Natural killer cell treated with Interleukin-12 subunit alpha and Interleukin-12 subunit beta and Interleukin-15 and Interleukin-18, amount 100 ng/mL, for 72 hours (primary cell): ENCODE data around the gene PDGFD. TPM values are rescaled to one million over a fixed set of nuclear protein-coding genes. Genes with fewer than 3 reads are reported as not detected.
A peak's percentile ranks its signal among the peaks of the same experiment; 100 is the strongest.

ENCODE experiments used
- ATAC-seq, 2 donors: fragments of 150-1000 bp; cut with Tn5 transposase in 1 of 2; sonication (Bioruptor Pico), chemical (Tn5 transposase) in 1 of 2; 2 replicates each; pipeline ENCODE4 v1.10.0; 2021
- DNase-seq: peaks from one replicate; pipeline ENCODE4 v3.0.0; 2022; ENCODE audit warnings: low spot score
- H3K27ac Mint-ChIP-seq, 2 donors: 1 replicate in 1 of 2; 2 replicates in 1 of 2; pipeline ENCODE4 v1.8.0; 2022; ENCODE audit warnings: mixed read lengths in 2 of 2, mild to moderate bottlenecking in 1 of 2, moderate library complexity in 1 of 2
- H3K27me3 Mint-ChIP-seq, 2 donors: 1 replicate in 1 of 2; 2 replicates in 1 of 2; pipeline ENCODE4 v1.8.0; 2022; ENCODE audit warnings: mixed read lengths in 2 of 2
- H3K36me3 Mint-ChIP-seq: one replicate; pipeline ENCODE4 v1.8.0; 2022; ENCODE audit warnings: mixed read lengths
- H3K4me1 Mint-ChIP-seq, 2 donors: 1 replicate in 1 of 2; 2 replicates in 1 of 2; pipeline ENCODE4 v1.8.0; 2022; ENCODE audit warnings: low read depth in 2 of 2, mixed read lengths in 2 of 2, mild to moderate bottlenecking in 1 of 2
- H3K4me3 Mint-ChIP-seq: one replicate; pipeline ENCODE4 v1.8.0; 2022; ENCODE audit warnings: mixed read lengths
- H3K9me3 Mint-ChIP-seq: 2 replicates; pipeline ENCODE4 v1.8.0; 2022; ENCODE audit warnings: mixed read lengths
- total RNA-seq, 2 donors: library from RNA; stranded (reverse); gene quantifications; one replicate each; pipeline ENCODE4 v1.2.3, GENCODE V29; 2022

PDGFD gene
- total RNA-seq, 2 donors from 2014 or later = 1.7 to 4.5 TPM

DNA sequence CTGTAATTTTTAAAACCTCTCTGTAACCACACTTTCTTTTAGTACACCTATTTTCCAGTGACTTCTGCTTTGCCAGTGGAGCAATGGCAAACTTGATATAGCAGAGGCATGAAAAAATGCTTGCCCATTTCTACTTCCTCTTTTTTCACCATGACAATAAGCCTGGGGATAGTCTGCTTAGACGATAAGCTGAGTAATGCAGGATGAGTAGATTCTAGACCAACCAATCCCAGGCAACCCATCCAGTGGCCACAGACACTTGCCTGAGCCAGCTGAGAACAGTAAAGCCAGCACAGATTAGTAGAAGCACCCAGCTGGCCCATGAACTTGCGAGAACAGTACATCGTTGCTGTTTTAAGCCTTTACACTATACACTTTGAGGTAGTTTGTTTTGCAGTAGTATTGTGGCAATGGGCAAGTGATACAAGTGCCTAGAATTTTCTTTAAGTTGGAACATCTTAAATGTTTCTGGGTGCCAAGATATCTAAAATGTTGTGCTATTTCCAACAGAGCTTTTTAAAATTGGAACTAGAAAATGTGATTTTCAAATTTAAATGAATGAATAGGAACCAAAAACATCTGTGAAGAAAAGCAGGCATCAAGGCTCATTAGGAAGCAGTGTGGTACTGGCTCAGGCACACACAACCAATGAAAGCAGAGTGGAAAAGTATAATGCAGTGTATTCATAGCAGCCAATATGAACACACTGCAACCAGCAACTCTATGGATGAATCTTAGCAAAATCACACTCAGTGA is 89.8 kb downstream of the PDGFD start:
- H3K4me1 Mint-ChIP-seq = peaks cover 6 to 15% of the 10 kb centered on the region in 2 donors
- ATAC-seq (peak; percentile 57 to 73), DNase-seq (no peak)
- no peak overlapping the region for H3K4me3 Mint-ChIP-seq
- no peaks in the 10 kb centered on the region for H3K9me3 Mint-ChIP-seq
- H3K27me3 Mint-ChIP-seq = no peaks in the 10 kb centered on the region
- H3K27ac Mint-ChIP-seq = no peak overlapping the region
- H3K36me3 Mint-ChIP-seq = no peaks in the 10 kb centered on the region

DNA sequence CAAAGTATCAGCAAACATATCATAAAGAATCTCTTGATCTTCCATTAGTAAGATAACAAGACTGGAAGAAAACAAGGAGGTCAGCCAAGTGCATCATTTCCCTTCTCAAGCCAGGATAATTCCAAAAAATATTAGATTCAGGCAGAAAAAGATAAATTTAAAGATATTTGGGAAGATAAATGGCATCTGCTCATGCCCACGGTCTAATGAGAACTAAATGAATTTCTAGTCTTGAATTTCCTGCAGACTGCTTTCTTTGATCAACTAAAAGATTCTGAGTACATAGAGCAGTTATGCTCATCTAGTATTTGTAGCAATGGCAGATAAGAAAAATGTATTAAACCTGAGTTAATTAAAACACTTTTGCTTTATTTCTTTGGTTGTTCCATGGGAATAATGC is 96.4 kb downstream of the PDGFD start:
- DNase-seq (no peak), ATAC-seq (no peak)
- Mint-ChIP-seq H3K36me3 (peaks cover 5% of the 10 kb centered on the region), H3K4me3 (no peak overlapping the region), H3K4me1 (peaks cover 4 to 8% of the 10 kb centered on the region in 2 donors), H3K27me3 (no peaks in the 10 kb centered on the region), H3K27ac (no peak overlapping the region), H3K9me3 (no peaks in the 10 kb centered on the region)

DNA sequence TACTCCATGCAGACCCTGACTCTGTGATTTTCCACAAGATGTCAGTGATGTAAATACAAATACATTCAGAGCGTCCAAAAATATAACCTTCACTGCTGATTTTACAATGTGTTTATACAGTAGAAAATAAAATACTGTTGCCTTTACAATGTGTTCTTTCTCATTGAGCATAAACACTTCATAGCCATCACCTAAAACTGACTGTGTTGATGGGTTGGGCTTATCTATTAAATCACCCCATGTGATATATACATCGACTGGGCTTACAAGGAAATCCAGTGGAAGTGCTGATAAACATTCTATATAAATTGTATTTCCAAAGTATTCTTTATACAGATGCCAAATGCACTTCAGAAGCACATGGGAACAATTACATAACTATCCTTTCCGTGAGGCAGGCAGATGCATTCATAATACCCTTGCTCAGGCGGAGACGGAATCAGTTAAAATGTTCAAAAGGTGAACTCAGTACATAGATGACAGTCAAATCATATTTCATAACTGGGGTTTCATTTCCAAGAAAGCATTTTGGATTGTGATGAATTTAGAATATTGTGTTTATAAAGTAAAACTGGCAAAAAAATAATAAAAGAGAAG is 99.8 kb downstream of the PDGFD start:
- peaks cover 5% of the 10 kb centered on the region for H3K36me3 Mint-ChIP-seq
- no peaks in the 10 kb centered on the region for H3K9me3 Mint-ChIP-seq
- no peak overlapping the region for H3K27ac Mint-ChIP-seq
- DNase-seq = no peak
- no peak for ATAC-seq
- H3K4me3 Mint-ChIP-seq = no peak overlapping the region
- H3K4me1 Mint-ChIP-seq = peaks cover 20 to 28% of the 10 kb centered on the region in 2 donors
- H3K27me3 Mint-ChIP-seq = no peaks in the 10 kb centered on the region

DNA sequence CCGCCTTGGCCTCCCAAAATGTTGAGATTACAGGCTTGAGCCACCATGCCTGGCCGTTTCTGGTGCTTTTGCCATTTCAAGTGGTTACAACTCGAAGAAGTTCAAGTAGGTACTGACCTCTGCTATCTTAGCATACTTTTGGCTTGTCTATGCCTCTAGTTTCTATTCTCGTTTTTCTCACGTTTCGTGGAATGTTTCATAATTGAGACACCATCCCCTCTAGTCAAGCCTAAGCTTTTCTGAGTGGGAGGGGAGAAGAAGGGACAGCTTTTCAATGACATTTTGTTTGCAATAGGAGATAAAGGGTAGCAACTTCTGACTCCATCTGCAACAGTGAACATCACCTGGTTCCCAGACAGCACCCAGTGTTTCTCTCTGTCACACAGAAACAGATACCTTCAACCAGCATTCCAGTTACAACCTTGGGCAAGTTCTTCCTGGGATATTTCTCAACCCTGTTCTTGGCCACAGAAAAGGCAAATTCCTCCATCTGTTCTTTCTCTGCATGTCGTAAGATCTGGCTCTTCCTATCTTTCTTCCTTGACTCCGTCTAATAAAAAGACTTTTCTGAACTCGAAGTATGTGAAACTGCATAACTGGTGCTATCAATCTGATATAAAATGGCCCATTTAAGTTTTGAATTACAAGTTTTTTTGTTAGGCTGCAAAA is 102.0 kb downstream of the PDGFD start:
- no peaks in the 10 kb centered on the region for H3K9me3 Mint-ChIP-seq
- H3K4me3 Mint-ChIP-seq = no peak overlapping the region
- DNase-seq = no peak
- ATAC-seq = no peak
- H3K27me3 Mint-ChIP-seq = no peaks in the 10 kb centered on the region
- peaks cover 5% of the 10 kb centered on the region for H3K36me3 Mint-ChIP-seq
- peaks cover 24 to 28% of the 10 kb centered on the region in 2 donors for H3K4me1 Mint-ChIP-seq
- H3K27ac Mint-ChIP-seq = no peak overlapping the region

GRCh38 chr11:104060820-104061219 is 103.1 kb downstream of the PDGFD start:
- Mint-ChIP-seq H3K27ac (no peak overlapping the region), H3K27me3 (no peaks in the 10 kb centered on the region), H3K36me3 (peaks cover 5% of the 10 kb centered on the region), H3K4me1 (peaks cover 24 to 28% of the 10 kb centered on the region in 2 donors), H3K4me3 (no peak overlapping the region), H3K9me3 (no peaks in the 10 kb centered on the region)
- ATAC-seq = peak in 1 of 2 donors; percentile 68
- no peak for DNase-seq

DNA sequence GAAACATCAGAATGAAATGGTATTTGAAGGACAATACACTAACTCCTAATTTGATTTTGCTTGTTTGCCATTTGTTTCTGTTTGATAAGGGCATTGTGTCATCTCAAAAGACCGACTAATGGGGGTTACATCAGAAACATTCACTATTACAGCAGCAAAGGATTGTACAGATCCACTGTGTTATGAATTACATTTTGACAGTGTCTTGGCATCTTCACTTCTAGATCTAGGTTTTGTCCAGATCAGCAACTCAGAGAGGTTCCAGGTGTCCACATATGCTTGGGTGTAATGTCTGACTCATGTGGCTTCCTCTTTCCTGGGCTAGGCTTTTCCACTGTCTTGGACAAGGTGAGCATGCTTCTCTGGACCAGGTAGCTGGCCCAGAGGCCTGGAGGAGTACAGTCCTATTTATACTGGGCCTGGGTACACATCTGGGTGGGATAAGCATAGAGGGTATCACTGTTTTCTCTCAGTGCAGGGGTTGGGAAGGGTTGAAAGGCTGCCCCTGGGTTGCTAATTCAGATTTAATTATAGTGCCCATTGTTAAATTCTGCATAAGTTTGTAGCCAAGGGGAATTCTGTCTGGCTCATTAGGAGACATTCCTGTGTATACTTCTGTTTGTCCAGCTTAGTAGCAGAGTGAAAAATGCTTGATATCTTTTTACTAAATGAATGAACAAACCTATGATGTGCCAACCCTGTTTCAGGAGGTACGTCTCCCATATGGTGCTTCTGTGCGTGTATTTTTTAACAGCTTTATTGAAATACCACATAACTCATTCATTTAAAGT is 103.7 kb downstream of the PDGFD start:
- Mint-ChIP-seq H3K27me3 (no peaks in the 10 kb centered on the region), H3K9me3 (no peaks in the 10 kb centered on the region), H3K36me3 (peaks cover 5% of the 10 kb centered on the region), H3K4me3 (no peak overlapping the region), H3K27ac (peak overlapping the region in 1 of 2 donors; percentile 12), H3K4me1 (peaks cover 24 to 28% of the 10 kb centered on the region in 2 donors)
- ATAC-seq (peak; percentile 27 to 40), DNase-seq (no peak)

GRCh38 chr11:104058680-104059079 is 105.3 kb downstream of the PDGFD start:
- DNase-seq (no peak), ATAC-seq (no peak)
- peaks cover 5% of the 10 kb centered on the region for H3K36me3 Mint-ChIP-seq
- H3K4me3 Mint-ChIP-seq = no peak overlapping the region
- no peaks in the 10 kb centered on the region for H3K27me3 Mint-ChIP-seq
- no peak overlapping the region for H3K27ac Mint-ChIP-seq
- H3K4me1 Mint-ChIP-seq = peaks cover 28% of the 10 kb centered on the region in 2 donors
- no peaks in the 10 kb centered on the region for H3K9me3 Mint-ChIP-seq

- ATAC-seq (no peak), DNase-seq (no peak)
- H3K36me3 Mint-ChIP-seq = no peaks in the 10 kb centered on the region
- H3K4me3 Mint-ChIP-seq = no peak overlapping the region
- H3K27me3 Mint-ChIP-seq = no peaks in the 10 kb centered on the region
- no peak overlapping the region for H3K27ac Mint-ChIP-seq
- H3K4me1 Mint-ChIP-seq = peaks cover 21 to 27% of the 10 kb centered on the region in 2 donors
- H3K9me3 Mint-ChIP-seq = no peaks in the 10 kb centered on the region
These were observed 106.0 kb downstream of the PDGFD start for GRCh38 chr11:104057908-104058307.

- H3K4me3 Mint-ChIP-seq = no peak overlapping the region
- H3K4me1 Mint-ChIP-seq = peaks cover 13 to 21% of the 10 kb centered on the region in 2 donors
- H3K36me3 Mint-ChIP-seq = no peaks in the 10 kb centered on the region
- DNase-seq (no peak), ATAC-seq (no peak)
- H3K27ac Mint-ChIP-seq = no peak overlapping the region
- no peaks in the 10 kb centered on the region for H3K9me3 Mint-ChIP-seq
- H3K27me3 Mint-ChIP-seq = no peaks in the 10 kb centered on the region
These were observed 108.4 kb downstream of the PDGFD start for GRCh38 chr11:104055596-104055995.

- ATAC-seq = no peak
- H3K27ac Mint-ChIP-seq = no peak overlapping the region
- no peaks in the 10 kb centered on the region for H3K27me3 Mint-ChIP-seq
- DNase-seq = no peak
- no peak overlapping the region for H3K4me3 Mint-ChIP-seq
- no peaks in the 10 kb centered on the region for H3K9me3 Mint-ChIP-seq
- H3K36me3 Mint-ChIP-seq = no peaks in the 10 kb centered on the region
- H3K4me1 Mint-ChIP-seq = peaks cover 7 to 16% of the 10 kb centered on the region in 2 donors
These were observed 108.9 kb downstream of the PDGFD start for GRCh38 chr11:104054911-104055529.

DNA sequence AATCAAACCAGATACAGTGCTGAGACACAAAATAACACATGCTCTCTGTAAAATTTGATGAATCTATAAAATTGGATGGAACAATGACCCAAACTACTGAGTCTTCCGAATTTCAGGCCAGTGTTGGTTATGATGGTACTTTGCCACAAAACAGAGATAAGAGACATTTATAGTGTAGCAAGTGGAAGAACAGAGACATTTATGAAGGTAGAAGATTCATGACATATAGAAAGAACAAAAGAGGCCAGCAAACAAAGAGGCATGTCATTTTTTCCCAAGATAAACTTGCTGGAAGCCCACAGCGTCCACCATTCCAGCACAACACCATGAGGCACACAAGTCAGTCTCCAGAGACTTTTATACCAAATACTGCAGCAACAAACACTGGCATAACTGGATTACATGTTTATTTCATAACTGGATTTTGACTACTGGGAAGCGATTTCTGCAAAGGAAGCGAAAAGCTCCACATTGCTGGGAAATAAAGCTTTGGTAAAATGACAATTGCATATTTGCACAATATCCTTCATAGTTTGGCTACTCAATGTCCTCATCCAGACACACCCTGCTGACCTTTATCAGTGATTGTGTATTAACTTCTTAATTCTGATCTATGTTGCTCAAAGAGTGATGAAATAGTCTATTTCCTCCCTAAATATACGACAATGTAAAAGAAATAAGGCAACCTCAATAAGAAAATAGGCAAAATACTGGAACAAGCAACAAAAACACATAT is 110.0 kb downstream of the PDGFD start:
- H3K4me3 Mint-ChIP-seq = no peak overlapping the region
- peaks cover 0 to 12% of the 10 kb centered on the region in 2 donors for H3K4me1 Mint-ChIP-seq
- H3K27ac Mint-ChIP-seq = peak overlapping the region in 1 of 2 donors; percentile 2
- H3K36me3 Mint-ChIP-seq = no peaks in the 10 kb centered on the region
- DNase-seq = no peak
- H3K27me3 Mint-ChIP-seq = no peaks in the 10 kb centered on the region
- H3K9me3 Mint-ChIP-seq = no peaks in the 10 kb centered on the region
- no peak for ATAC-seq

DNA sequence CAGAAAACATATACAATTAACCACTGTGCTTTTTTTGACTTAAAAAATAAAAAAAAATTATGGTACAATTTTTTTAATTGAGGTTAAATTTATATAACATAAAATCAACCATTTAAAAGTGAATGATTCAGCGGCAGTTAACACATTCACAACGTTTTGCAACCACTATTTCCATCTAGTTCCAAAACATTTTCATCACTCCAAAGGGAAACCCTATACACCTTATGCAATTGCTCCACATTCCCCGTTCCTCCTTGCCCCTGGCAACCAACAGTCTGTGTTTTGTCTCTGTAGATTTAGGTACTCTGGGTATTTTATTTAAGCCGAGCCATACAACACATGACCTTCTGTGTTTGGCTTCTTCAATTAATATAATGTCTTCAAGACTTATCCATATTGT is 112.2 kb downstream of the PDGFD start:
- Mint-ChIP-seq H3K4me1 (peaks cover 0 to 7% of the 10 kb centered on the region in 2 donors), H3K36me3 (no peaks in the 10 kb centered on the region), H3K9me3 (no peaks in the 10 kb centered on the region), H3K27ac (no peak overlapping the region), H3K27me3 (no peaks in the 10 kb centered on the region), H3K4me3 (no peak overlapping the region)
- DNase-seq (no peak), ATAC-seq (no peak)

DNA sequence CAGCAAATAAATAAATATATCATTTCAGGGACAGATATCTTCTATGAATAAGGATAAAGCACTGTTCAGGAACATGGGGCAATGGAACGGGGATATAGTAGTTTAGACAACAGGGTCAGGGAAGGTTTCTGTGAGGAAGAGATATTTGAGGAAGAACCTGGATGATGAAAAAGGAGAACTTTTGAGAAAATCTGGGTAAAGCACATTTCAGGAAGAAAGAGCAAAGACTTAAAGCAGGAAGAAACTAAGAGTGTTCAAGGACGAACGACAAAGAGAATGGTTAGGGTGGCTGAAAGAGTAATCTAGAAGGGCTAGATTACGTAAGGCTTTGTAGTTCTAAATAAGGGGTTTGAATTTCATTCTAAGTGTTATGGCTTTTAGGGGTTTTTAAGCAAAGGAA is 114.8 kb downstream of the PDGFD start:
- Mint-ChIP-seq H3K36me3 (no peaks in the 10 kb centered on the region), H3K9me3 (no peaks in the 10 kb centered on the region), H3K27me3 (no peaks in the 10 kb centered on the region), H3K4me3 (no peak overlapping the region), H3K27ac (no peak overlapping the region), H3K4me1 (peaks cover 0 to 3% of the 10 kb centered on the region in 2 donors)
- ATAC-seq = no peak
- DNase-seq = no peak
